HG03025 (cell line): ENCODE data around the gene LRRC4B.

Experiments
- ATAC-seq: cut with Tn5 transposase; IDR thresholded peaks from one replicate; pipeline ENCODE4 v1.9.1; 2021; ENCODE audit warnings: mild to moderate bottlenecking, moderate library complexity; ENCODE audit not compliant: unreplicated experiment, low FRiP score

LRRC4B gene

DNA sequence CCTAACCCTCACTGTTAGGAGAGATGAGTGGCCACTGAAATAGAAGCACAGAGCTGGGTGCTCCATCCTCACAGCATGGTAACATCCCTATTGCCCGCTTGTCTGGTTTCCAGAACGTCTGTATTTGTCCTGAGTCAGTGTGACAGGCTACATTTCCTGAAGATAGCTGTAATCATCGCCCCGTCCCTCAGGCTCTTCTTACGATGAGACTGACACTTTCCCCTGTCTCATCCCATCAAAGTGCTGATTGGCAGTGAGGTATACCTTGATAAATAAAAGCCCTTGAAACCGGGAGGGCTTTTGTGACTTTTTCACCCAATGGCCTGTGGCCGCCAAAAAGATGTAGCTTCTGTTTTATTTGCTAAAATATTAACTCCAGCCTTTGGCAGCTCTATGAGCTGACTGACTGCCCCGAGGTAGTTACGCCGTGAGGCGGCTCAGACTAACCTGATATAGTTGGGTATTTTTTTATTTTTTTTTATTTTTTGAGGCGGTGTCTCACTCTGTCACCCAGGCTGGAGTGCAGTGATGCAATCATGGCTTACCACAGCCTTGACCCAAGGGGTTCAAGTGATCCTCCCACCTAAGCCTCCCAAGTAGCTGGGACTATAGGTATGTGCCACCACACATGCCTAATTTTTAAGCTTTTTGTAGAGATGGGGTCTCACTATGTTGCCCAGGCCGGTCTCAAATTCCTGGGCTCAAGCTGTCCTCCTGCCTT lies 5.7 kb upstream of the LRRC4B start:
- no peak for ATAC-seq

DNA sequence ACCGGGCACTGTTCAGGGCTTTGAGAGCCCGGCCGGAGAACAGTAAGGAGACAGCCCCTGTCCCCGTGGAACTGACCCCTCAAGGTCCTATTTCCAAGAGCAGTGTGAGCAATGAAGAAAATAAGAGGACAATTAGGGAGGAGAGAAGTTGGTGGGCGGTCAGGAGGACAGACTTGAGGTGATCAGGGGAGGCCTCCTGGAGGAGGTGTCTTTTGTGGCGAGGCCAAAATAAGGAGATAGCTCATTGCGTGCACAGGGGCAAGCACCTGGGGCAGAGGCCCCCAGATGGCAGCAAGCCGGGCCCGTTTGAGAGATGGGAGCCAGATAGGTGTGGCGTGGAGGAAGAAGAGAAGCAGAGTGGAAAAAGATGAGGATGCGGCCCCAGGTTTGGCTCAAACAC lies 2.8 kb upstream of the LRRC4B start:
- no peak for ATAC-seq

DNA sequence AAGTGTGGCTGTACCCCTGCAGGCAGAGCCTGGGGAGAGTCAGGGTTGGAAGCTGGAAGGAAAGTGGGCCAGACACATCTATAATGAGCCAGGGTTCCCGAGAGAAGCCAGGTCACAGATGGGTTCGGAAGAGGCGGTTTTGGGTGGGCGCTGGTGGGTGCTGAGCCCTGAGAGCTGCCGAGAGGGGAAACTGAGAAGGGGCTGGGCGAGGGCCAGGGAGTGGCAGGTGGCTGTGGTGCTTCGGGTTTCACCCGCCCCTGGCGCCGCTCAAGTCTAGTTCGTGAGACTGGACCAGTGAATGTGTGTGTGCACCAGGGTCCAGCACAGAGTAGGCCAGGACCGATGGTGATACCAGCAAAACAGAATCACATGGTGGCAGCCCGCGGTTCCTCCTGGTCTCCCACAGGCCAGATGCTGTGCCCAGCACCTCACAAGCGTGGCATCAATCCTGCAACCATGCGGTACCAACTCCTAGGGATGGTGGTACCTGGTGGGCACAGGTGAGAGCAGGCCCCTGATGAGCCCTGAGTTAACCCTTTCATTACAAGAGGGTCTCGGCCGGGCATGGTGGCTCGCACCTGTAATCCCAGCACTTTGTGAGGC lies 1.8 kb upstream of the LRRC4B start:
- ATAC-seq = no peak

DNA sequence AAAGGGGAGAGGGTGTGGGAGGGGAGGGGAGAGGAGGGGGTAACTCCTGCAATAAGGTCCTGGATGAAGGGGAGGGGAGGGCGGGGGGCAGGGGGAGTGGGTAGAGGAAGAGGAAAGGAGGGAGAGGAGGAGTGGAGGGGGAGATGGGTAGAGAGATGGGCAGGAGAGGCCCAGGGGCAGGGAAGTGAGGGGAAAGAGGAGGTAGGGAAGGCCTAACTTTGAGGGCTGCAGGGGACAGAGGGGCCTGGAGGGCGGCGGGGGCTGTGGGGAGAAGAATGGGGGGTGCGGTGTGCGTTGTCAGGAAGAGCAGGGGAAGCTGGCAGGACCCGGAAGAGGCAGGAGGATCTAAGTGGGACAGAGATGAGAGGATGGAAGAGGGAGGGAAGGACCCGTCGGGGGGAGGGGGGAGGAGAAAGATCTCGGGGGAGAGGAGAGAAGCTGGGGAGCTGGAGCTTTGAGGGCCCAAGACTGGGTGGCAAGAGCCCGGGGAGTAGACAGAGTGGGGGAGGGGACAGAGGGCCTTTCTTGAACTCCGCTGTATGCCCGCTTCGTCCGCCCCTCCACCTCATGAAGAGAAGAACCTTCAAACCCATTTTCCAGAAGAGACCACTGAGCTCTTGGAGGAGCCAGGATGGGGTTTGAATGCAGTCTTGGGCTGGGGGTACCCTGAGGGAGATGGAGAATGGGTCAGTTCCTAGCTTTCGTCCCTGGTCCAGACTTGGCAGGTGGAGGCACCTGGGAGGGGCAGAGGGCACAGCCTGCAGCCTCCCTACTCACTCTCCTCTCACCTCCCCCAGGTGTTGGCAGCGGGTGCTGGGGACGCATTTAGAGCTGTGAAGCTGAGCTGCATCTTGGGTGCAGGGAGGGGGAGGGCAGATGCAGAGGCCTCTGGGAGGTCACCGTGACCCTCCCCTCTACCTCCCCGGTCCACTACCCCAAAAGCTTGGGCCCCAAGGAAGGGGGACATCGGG lies 778 bp upstream of the LRRC4B start:
- no peak for ATAC-seq

DNA sequence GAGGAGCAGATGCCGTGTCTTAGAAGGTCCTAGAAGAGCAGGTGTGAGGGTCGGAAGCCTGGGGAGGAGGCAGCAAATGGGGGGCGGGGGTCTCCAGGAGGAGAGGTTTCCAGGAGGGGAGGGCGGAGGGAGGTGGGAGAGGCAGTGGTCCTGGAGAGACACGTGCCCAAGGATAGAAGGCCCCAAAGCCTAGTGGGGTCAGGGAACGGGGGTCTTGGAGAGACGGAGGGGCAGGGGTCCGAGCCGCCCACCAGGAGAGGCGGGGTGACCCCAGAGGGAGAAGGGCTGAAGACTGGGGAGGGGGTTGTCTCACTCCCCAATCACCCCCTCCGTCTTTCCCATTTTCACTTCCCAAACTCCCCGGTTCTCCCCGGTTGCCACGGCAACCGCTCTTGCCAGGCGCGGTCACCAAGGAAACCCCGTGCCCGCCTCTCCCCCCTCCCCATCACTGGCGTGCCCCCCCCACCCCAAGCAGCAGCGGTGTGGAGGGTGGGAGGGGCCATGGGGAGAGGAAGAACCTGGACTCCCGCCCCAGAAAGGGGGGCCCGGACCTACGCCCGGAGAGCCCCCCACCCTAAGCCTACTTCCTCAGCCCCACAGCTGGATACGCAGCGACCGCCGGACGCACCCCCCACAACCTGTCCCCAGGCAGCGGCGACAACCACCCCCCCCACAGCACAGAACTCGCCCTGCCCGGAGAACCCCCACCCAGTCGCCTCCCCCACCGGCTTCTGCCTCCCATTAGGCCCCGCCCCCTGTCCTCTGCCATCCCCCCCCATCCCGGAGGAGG lies 988 bp downstream of the LRRC4B start:
- ATAC-seq = no peak

DNA sequence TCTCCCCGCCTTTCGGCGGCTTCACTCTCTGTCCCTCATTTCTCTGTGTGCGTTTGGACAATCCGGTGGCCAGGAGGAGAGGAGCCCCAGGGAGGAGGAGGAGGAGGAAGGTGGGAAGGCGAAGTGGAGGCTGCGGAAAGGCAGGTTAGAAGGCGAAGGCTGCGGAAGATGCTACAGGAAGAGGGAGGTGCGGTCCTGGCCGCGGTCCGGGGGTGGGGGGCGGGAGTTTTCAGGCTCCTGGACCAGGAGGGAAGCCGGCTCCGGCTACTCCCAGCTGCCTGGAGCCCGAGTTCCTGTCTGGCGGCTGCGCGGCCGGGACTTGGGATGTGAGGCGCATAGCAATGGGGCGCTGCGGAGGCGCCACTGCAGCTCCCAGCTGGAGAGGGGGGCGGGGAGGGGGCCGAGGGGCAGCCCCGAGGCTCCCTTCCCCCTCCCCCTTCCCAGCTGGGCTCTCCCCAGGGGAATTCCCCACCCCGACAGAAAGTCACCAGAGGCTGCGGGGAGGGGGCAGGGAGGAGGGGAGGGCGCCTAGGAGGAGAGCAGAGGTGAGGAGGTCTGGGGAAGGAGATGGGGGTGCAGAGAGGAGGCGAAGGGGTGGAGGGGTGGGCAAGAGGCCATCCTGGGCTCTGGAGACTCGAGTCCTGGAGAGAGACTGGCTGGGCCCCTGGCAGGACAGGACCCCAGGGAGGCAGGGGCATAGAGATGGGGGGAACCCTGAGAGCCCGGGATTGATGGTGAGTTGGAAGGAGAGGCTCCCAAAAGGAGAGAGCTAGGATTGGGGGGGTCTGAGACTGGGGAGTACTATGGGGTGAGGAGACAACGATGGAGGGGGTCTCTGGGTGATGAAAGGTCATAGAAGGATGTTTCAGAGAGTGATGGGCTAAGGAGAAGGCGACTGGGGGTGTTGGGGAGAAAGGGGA lies 2.0 kb downstream of the LRRC4B start:
- no peak for ATAC-seq

DNA sequence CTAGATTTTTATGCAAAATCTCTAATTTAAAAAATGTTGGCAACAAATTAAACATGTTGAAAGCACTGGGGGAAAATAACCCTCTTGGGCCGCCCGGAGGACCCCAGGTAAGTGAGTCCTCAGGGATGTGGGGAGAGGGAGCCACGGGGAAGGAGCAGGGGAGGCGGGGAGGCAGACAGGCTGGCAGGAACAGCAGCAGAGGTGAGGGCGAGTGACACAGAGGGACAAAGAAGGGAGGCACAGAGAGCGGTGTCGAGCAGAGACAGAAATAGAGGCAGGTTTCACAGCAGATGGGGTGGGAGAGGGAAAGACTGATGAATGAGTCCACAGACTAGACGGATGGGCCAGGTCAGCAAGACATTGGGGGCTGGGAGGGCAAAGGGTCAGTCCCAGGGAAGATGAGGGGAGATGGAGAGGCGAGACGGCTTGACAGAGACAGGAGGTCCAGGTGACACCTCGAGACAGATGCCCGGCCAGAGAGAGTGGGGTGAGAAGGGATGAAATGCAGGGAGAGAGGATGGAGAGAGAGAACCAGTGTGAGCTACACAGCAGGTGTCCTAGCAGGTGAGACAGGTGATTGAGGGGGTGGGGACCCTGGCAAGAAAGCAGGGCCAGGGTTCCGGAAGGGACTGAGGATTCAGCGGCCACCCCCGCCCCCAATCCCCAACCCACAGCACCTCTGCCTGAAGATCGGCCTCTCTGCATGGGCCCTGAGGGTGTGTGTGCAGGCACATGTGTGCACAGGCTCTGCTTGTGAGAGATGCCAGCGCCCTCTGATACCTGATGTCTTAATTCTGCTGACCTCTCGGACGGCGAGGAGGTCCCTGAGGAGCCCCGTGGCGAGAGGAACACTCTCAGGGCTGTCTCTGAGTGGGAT lies 3.8 kb downstream of the LRRC4B start:
- ATAC-seq = no peak

DNA sequence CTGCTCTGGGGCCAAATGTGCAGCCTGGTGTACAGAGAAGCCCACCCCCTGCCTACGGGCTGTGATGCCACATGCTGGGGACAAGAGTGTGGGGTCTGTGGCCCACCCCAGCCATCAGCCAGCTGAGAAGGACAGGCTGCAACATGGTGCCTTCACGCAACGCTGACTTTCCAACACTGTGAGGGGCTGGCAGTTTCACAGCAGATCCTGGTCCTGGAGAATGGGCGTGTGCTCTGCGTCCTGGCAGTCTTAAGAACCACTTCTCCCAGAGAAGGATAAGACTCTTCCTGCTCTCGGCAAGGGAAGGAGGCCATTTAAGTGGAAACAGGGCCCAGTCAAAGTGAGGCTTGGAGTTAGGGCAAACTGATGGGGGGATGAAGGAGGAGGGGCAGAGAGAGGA lies 4.6 kb downstream of the LRRC4B start:
- no peak for ATAC-seq

DNA sequence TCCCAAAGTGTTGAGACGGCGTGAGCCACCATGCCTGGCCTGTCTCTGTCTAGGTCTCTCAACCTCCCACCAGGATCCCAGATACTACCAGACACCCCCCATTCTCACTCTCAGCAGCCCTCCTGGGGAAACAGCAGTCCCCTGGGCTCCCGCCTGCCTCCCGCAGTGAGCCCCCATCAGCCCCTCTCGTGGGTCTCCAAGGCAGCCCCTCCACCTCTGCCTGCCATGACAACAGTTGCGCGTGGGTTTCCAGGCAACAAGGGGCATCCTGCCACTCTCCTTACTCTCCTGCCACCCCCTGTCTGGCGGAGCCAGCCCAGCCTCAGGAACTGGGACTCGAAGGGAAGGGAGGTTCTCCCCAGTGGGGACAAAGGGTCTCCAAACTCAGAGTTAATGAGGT lies 5.2 kb downstream of the LRRC4B start:
- ATAC-seq = no peak

DNA sequence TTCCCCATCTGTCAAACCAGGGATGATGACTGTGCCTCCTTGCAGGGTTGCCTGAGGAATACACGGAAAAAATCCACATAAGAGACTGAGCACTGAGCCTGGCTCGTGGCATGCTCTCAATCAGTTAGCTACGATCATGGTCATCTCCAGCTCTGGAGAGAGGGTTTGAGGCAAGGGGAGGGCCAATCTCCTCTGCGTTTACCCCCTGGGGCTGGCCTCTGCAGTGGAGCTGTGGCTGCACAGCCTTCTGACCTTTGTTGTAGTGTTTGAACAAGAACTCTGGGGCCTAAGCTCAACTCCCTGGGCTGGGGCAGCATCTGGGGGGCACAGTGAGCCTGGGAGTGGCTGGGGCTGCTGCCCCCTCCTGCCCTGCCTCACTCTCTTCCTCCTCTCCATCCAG lies 5.9 kb downstream of the LRRC4B start:
- ATAC-seq = no peak

DNA sequence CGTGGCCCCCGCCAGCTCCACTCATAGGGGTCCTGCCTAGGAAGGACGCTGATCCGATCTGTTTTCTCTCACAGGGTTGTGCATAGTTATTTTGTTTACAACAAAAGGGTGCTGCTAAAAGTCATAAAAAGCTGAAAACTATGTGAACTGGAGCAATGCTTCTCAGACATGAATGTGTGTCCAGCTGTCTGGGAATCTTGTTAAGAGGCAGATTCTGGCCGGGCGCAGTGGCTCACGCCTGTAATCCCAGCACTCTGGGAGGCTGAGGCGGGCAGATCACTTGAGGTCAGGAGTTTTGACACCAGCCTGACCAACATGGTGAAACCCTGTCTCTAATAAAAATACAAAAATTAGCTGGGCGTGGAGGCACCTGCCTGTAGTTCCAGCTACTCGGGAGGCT lies 8.6 kb downstream of the LRRC4B start:
- no peak for ATAC-seq

DNA sequence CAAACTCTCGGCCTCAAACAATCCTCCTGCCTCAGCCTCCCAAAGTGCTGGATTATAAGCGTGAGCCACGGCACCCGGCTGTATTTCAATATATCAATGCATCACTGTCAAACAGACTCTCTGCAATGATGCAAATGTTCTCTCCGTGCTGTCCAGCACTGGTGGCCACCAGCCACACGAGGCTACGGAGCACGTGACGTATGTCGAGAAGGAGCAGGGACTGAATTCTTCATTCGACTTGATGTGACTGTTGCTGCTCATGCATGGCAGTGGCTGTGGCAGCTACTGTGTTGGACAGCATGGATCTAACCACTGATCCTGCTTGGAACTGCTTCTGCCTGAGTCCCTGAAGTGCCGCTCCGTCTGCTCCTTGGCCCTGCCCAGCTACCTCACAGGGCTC lies 9.8 kb downstream of the LRRC4B start:
- ATAC-seq = no peak

DNA sequence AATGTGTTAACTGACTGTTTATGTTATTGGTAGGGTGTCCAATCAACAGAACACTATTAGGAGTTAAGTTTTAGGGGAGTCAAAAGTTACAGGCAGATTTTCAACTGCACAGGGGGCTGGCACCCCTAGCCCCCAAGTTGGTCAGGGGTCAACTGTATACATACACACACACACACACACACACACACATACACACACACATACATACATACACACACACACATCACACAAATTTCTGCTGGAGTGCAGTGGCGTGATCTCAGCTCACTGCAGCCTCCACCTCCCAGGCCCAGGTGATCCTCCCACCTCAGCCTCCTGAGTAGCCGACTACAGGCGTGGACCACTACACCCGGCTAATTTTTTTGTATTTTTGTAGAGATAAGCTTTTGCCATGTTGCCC lies 10.2 kb downstream of the LRRC4B start:
- no peak for ATAC-seq

DNA sequence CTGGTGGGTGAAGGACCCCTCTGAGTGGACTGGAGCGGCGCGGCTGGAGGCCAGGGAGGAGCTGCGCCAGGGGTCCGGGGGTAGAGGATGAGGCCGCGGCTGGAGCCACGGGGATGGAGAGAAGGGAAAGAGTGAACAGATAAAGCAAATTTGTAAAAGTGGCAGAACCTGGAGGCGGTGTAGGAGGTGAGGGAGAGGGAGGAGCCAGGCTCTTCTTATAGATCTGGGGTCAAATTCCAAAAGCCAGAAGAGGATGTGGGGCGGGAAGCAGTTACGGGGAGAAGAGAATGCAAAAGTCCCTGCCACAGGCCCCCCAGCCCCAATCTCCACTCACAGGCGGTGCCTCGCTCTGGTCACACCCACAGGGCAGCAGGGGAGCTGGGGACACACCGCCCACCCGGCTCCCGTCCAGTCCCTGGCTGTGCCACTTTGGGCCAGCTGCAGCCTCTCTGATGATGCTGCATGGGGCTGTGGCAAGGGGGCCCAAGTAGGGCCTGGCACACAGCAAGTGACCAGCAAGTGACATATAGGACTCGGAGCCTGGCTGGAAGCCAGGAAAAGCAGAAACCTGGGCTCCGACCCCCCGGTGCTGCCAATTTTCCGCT lies 11.1 kb downstream of the LRRC4B start:
- no peak for ATAC-seq

DNA sequence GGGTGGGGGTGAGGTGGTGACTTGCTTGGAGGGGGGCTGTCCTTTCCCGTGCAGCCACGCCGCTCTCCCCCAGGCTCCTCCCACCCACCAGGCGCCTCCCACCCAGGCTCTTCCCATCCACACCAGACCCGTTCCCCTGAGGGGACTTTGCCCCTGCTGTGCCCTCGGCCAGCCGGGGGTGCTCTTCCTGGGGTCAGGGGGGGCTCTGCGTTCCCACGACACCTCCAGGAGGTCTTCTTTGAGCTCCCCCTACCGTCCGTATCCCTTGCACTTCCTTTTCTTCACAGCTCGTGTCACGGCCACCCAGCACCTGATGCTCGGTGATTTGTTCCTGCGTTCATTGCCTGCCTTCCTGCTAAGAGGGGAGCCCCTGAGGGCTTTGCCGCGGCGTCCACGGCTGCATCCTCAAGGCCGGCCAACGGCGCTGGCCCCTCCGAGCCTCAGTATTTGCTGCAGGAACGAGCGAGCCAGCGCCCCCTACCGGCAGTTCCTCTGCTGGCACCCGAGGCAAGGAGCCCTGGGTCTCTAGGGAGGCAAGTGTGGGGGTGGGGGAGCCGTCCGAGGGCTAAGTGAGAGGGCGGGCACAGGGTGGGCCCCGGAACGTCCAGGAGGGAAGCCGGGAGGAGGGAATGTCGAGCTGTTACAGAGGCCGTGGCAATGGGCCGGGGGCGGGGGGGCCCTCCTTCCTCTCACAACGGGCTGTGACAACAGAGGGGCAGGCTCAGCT lies 11.8 kb downstream of the LRRC4B start:
- no peak for ATAC-seq

DNA sequence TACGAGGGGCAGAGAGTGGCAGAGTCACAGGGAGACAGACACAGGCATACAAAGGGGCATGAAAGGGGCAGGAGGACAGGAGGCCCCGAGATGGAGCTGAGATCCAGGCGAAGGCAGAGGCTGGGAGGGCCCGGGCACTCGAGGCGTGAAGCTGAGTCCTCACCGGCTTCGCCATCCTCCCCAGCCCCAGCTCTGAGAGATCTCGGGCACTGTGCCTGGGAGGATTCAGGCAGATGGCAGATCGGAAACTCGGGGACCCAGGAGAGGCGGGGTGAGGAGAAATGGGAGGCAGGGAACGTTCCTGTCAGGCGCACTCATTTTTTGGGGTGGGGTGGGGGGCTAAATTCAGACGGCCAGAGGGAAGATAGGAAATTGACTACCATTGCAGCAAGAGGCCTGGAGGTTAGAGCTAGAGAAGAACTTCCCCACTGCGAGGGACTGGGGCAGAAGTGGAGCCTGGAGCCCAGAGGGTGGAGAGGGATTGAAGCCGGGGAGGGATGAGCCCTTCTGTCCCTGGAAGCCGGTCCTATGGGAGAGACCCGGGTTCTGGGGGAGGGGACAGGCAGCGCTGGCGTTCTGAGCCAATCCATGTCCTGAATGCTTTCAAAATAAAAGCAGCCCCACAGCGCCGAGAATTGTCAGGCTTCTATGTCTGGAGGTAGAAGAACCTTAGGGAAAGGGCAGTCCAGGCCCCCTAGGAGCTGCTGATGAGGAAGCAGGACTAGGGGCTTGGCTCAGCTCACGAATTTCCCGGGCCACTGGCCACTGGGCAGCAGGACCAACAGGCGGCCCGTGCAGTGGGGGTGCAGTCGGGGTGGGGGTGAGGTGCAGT lies 12.6 kb downstream of the LRRC4B start:
- no peak for ATAC-seq

DNA sequence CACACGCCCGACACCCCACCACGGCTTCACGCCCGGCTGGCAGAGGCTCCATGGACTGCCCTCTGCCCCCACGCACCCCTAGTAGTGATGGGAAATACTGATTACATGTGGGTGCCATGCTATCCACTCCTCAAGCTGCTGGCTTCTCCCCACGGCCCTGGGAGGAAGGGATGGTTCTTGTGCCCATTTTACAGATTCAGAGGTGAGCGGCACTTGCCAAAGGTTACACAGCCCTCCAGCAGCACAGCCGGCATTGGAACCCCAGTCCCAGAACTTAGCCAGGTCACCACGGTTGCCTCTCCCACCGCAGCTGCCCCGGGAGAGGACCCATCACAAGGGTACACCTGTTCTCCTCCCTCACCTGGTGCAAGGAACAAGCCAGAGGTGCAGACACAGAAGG lies 13.2 kb downstream of the LRRC4B start:
- no peak for ATAC-seq
